ENCODE data around the gene KLF11.

GRCh38 chr2:10041711-10042110, 1.6 kb upstream of the KLF11 start:
- TF ChIP-seq CTCF (conservative IDR thresholded peaks at IDR 0.05 in 1 of 2, IDR thresholded peaks at IDR 0.05 in 1 of 2; ENCODE audit: low read depth in 1 of 2, low read length in 2 of 2): no peak
- no peak for TF ChIP-seq EZH2 (IDR thresholded peaks at IDR 0.05; ENCODE audit: low read length, missing control alignments)
